D721Med (cell line): ENCODE results near the gene GDI2.

Experiments
- DNase-seq: peaks from one replicate; pipeline ENCODE4 v3.0.0; 2011; ENCODE audit warnings: low spot score; ENCODE audit not compliant: insufficient read length
- FAIRE-seq: peaks from 2 replicates; lab custom pipeline; 2011; peaks lifted over from hg19 to GRCh38; lab: Jason Lieb, UNC
- TF ChIP-seq, protein P1 (sequence below): IDR thresholded peaks from 2 replicates; pipeline ENCODE4 v1.5.1; 2012; ENCODE audit warnings: mild to moderate bottlenecking, control low read depth; ENCODE audit not compliant: insufficient read depth; ENCODE audit errors: missing control alignments

The GDI2 gene

DNA sequence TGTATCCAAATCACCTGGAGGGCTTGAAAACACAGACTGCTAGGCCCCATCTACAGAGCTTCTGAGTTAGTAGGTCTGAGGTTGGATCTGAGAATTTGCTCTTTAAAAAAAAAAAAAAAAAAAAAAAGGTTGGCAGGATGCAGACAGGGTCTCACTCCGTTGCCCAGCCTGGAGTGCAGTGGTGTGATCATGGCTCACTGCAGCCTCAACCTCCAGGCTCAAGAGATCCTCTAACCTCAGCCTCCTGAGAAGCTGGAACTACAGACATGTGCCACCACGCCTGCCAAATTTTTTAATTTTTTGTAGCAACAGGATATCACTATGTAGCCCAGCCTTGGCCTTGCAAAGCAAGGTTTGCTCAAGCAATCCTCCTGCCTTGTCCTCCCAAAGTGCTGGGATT, 8.0 kb downstream of the GDI2 start:
- TF ChIP-seq, protein P1, sequence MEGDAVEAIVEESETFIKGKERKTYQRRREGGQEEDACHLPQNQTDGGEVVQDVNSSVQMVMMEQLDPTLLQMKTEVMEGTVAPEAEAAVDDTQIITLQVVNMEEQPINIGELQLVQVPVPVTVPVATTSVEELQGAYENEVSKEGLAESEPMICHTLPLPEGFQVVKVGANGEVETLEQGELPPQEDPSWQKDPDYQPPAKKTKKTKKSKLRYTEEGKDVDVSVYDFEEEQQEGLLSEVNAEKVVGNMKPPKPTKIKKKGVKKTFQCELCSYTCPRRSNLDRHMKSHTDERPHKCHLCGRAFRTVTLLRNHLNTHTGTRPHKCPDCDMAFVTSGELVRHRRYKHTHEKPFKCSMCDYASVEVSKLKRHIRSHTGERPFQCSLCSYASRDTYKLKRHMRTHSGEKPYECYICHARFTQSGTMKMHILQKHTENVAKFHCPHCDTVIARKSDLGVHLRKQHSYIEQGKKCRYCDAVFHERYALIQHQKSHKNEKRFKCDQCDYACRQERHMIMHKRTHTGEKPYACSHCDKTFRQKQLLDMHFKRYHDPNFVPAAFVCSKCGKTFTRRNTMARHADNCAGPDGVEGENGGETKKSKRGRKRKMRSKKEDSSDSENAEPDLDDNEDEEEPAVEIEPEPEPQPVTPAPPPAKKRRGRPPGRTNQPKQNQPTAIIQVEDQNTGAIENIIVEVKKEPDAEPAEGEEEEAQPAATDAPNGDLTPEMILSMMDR, result no peak
- FAIRE-seq (no peak), DNase-seq (no peak)

DNA sequence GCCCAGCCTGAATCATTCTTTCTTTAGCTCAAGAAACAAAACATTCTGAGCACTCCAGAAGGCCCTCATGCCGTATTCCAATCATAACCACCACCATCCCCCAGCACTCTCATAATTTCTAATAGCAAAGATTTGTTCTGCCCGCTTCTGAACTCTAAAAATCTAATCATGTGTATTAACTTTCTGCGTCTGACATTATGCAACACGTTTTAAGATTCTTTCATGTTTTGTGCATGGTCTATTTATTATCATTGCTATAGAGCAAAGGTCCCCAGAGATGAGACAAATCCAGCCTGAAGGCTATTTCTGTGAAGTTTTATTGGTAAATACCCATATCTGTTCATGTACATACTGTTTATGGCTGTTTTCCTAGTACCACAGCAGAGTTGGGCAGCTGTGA, 8.8 kb downstream of the GDI2 start:
- FAIRE-seq, result no peak
- TF ChIP-seq, protein P1, result no peak
- DNase-seq, result no peak

DNA sequence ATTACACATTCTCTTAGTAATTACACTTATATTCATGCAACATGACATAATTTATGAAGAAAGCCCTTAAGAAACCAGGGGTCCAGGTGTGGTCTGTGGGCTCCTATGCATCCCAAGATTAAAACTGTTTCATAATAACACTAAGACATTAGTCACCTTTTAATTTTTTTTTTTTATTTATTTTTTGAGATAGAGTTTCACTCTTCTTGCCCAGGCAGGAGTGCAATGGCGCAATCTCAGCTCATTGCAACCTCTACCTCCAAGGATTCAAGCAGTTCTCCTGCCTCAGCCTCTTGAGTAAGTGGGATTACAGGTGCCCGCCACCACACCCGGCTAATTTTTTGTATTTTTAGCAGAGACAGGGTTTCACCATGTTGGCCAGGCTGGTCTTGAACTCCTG, 12.5 kb downstream of the GDI2 start:
- no peak for FAIRE-seq
- no peak for DNase-seq
- TF ChIP-seq, protein P1, result no peak

DNA sequence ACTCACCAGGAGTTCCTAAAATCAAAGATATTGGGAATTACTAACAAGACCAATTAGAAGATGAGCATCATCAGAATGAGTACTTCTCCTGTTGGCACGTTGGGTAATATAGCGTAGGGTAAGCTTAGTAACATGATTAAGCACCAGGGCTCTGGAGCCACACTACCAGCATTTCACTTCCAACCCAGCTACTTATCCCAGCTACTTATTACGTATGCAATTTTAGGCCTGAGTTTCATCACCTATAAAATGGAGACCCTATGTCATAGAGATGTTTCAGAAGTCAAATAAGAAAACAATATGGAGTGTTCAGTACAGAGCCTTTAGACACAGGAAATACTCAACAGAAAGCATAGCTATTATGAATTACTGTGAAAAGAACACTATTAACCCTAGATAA, 19.0 kb downstream of the GDI2 start:
- no peak for FAIRE-seq
- TF ChIP-seq, protein P1, result no peak
- DNase-seq, result no peak

DNA sequence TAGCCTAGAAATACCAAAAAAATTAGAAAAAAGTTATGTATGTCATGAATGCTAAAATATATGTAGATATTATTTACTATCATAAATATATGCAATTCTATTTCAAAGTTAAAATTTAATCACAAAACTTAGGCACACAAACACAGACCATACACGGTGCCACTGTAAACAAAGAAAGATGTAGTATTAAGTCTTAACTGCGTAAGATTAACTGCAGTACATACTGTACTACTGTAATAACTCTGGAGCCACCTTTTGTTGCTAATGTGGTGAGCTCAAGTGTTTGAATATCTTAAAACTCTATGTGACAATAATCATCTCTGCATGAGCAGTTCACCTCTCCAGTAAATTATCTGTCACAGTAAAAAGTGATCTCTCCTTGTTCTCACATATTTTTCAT, 23.6 kb downstream of the GDI2 start:
- TF ChIP-seq, protein P1, result no peak
- DNase-seq, result no peak
- no peak for FAIRE-seq

DNA sequence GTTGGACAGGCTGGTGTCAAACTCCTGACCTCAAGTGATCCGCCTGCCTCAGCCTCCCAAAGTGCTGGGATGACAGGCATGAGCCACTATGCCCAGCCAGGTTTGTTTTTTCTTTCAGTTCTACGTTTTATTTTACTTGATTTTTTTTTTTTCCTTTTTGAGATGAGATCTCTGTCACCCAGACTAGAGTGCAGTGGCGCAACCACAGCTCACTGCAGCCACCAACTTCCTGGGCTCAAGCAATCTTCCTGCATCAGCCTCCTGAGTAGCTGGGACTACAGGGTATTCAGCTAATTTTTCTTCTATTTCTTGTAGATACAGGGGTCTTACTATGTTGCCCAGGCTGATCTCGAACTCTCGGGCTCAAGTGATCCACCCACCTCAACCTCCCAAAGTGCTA, 24.3 kb downstream of the GDI2 start:
- TF ChIP-seq, protein P1, result no peak
- FAIRE-seq (no peak), DNase-seq (no peak)

DNA sequence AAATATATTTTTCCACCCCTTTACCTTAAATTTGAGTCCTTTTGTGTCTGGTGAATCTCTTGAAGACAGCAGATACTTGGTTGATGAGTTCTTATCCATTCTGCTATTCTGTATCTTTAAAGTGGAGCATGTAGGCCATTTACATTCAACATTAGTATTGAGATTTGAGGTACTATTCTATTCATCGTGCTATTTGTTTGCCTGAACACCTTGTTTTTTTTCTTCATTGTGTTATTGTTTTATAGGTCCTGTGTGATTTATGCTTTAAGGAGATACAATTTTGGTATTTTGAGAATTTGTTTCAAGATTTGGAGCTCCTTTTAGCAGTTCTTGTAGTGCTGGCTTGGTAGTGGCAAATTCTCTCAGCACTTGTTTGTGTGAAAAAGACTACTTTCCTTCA, 29.9 kb downstream of the GDI2 start:
- TF ChIP-seq, protein P1, result no peak
- FAIRE-seq (no peak), DNase-seq (no peak)
